Endothelial cell of umbilical vein (primary cell): ENCODE data around the gene KPTN. TPM values are rescaled to one million over a fixed set of nuclear protein-coding genes. Genes with fewer than 3 reads are reported as not detected.

ENCODE experiments used
- BruUV-seq: library from RNA; stranded (reverse); fragments of 400-500 nt; replicated peaks from 2 replicates; lab custom pipeline; 2021; lab: Mats Ljungman, UMichigan
- CTCF ChIA-PET: fragments of 300-600, 350-600 bp; sonication (Branson Sonifier 250); formaldehyde crosslinking; loops from one replicate; lab custom pipeline; 2021; ENCODE audit warnings: antibody characterized with exemption, inconsistent platforms; lab: Charles Lee
- POLR2A ChIA-PET: fragments of 300-600, 350-600 bp; sonication (Branson Sonifier 250); formaldehyde crosslinking; loops from one replicate; lab custom pipeline; 2021; ENCODE audit warnings: antibody characterized with exemption, inconsistent platforms; lab: Charles Lee
- DNase-seq: peaks from one replicate; pipeline ENCODE4 v3.0.0-alpha.2; 2011; ENCODE audit warnings: low read depth, low spot score
- FAIRE-seq: peaks from 2 replicates; lab custom pipeline; 2011; peaks lifted over from hg19 to GRCh38; lab: Jason Lieb, UNC
- H2AFZ ChIP-seq: 2 replicates; pipeline ENCODE4 v1.6.0; 2012; ENCODE audit warnings: low read depth, low read length, control low read depth, inconsistent platforms
- H3K27ac ChIP-seq: 2 replicates; pipeline ENCODE4 v1.5.1; 2011; ENCODE audit warnings: low read depth, mild to moderate bottlenecking, control low read depth, low read length, moderate library complexity; ENCODE audit not compliant: insufficient read depth
- H3K27me3 ChIP-seq, 2 experiments: 2 replicates each; pipeline versions ENCODE4 v1.6.0 to v1.6.1; 2011; ENCODE audit warnings: low read length in 2 of 2, mixed read lengths in 1 of 2; ENCODE audit not compliant: control insufficient read depth in 2 of 2, insufficient read depth in 2 of 2
- H3K36me3 ChIP-seq, 2 experiments: 2 replicates in 1 of 2; 3 replicates in 1 of 2; pipeline ENCODE4 v1.5.1; 2011; ENCODE audit warnings: low read length in 2 of 2, mild to moderate bottlenecking in 1 of 2, moderate library complexity in 1 of 2; ENCODE audit not compliant: control insufficient read depth in 2 of 2, insufficient read depth in 2 of 2; ENCODE audit errors: extremely low read depth in 1 of 2
- H3K4me1 ChIP-seq: 3 replicates; pipeline ENCODE4 v1.5.1; 2011; ENCODE audit warnings: mild to moderate bottlenecking, low read length; ENCODE audit not compliant: control insufficient read depth, insufficient read depth; ENCODE audit errors: extremely low read depth
- H3K4me2 ChIP-seq: 2 replicates; pipeline ENCODE4 v1.6.1; 2011; ENCODE audit warnings: low read length, control low read depth, mixed read lengths; ENCODE audit not compliant: insufficient read depth
- H3K4me3 ChIP-seq, 3 experiments: fragments of 200-600 bp in 1 of 3; sonication (generic), shearing (Covaris generic) in 1 of 3; replicated peaks in 1 of 3; 2 replicates each; pipeline ENCODE4 v1.5.1; 2011 to 2016; ENCODE audit warnings: control low read depth in 3 of 3, low read length in 3 of 3, mild to moderate bottlenecking in 2 of 3, inconsistent platforms in 1 of 3, low read depth in 1 of 3, moderate library complexity in 1 of 3; ENCODE audit not compliant: insufficient read depth in 1 of 3
- H3K79me2 ChIP-seq: 2 replicates; pipeline ENCODE4 v1.6.0; 2012; ENCODE audit warnings: low read length, inconsistent platforms; ENCODE audit not compliant: control insufficient read depth, insufficient read depth
- H3K9ac ChIP-seq: replicated peaks from 2 replicates; pipeline ENCODE3; 2011; ENCODE audit warnings: low read length, control low read depth; ENCODE audit not compliant: insufficient read depth; ENCODE audit errors: extremely low read depth
- H3K9me1 ChIP-seq: replicated peaks from 3 replicates; pipeline ENCODE4 v1.6.0; 2011; ENCODE audit warnings: mild to moderate bottlenecking, low read length; ENCODE audit not compliant: control insufficient read depth, insufficient read depth; ENCODE audit errors: extremely low read depth
- H3K9me3 ChIP-seq: replicated peaks from 2 replicates; pipeline ENCODE4 v1.5.1; 2012; ENCODE audit warnings: low read length, inconsistent platforms; ENCODE audit not compliant: control insufficient read depth, insufficient read depth
- H4K20me1 ChIP-seq: replicated peaks from 2 replicates; pipeline ENCODE3; 2011; ENCODE audit warnings: mild to moderate bottlenecking, low read length; ENCODE audit not compliant: control insufficient read depth, insufficient read depth; ENCODE audit errors: extremely low read depth
- EZH2 ChIP-seq: IDR thresholded peaks from 2 replicates; pipeline ENCODE4 v1.6.1; 2012; ENCODE audit warnings: borderline replicate concordance, low read depth, mild to moderate bottlenecking, moderate library complexity, low read length, inconsistent platforms; ENCODE audit not compliant: severe bottlenecking
- FOS ChIP-seq: IDR thresholded peaks from 2 replicates; pipeline ENCODE4 v1.6.1; 2011; ENCODE audit warnings: mild to moderate bottlenecking, low read length, moderate library complexity, borderline replicate concordance; ENCODE audit not compliant: insufficient read depth
- GATA2 ChIP-seq: IDR thresholded peaks from 2 replicates; pipeline ENCODE4 v1.7.0; 2011; ENCODE audit warnings: low read depth, mild to moderate bottlenecking, moderate library complexity, mixed read lengths, low read length; ENCODE audit not compliant: insufficient read length, insufficient read depth
- JUN ChIP-seq: IDR thresholded peaks from 2 replicates; pipeline ENCODE4 v1.6.1; 2011; ENCODE audit warnings: borderline replicate concordance, low read depth; ENCODE audit not compliant: insufficient read length, insufficient read depth
- MYC ChIP-seq: IDR thresholded peaks from one replicate; pipeline ENCODE4 v1.6.1; 2011; ENCODE audit warnings: mild to moderate bottlenecking, low read depth, low read length
- POLR2A ChIP-seq: IDR thresholded peaks from 2 replicates; pipeline ENCODE4 v1.6.1; 2012; ENCODE audit warnings: low read depth, mild to moderate bottlenecking, control low read depth, low read length
- POLR2AphosphoS5 ChIP-seq: IDR thresholded peaks from 2 replicates; pipeline ENCODE4 v1.6.1; 2012; ENCODE audit warnings: low read depth, mild to moderate bottlenecking, control low read depth, low read length, moderate library complexity; ENCODE audit not compliant: insufficient read depth
- dilution Hi-C: fragments of 300-500 bp; cut with MboI; formaldehyde crosslinking; loops from one replicate; pipeline ENCODE4 v1.15.0; 2019; ENCODE audit warnings: low sequenced_read_pairs; ENCODE audit not compliant: extremely low pct_ligation_motif_present
- intact Hi-C: fragments of 100-400 bp; cut with micrococcal nuclease; formaldehyde crosslinking; loops from one replicate; pipeline ENCODE4 v1.10.0; 2022
- polyA plus RNA-seq, 4 experiments: library from polyadenylated mRNA; depleted of rRNA in 3 of 4; stranded (reverse) in 3 of 4; unstranded in 1 of 4; fragments of >200 nt; gene quantifications; 2 replicates each; pipeline versions ENCODE4 v1.2.1 to v1.2.3, GENCODE V29; 2011 to 2012; ENCODE audit warnings: missing spikeins in 1 of 4
- total RNA-seq: library from RNA; stranded (reverse); gene quantifications from 2 replicates; pipeline ENCODE4 v1.2.3, GENCODE V29; 2021
- TF ChIP-seq, protein P1 (sequence below), 2 donors: IDR thresholded peaks; 1 replicate in 1 of 2; 2 replicates in 1 of 2; pipeline ENCODE4 v1.5.1; 2011; ENCODE audit warnings: low read length in 2 of 2, mild to moderate bottlenecking in 2 of 2, moderate library complexity in 2 of 2, control low read depth in 1 of 2, inconsistent platforms in 1 of 2, low read depth in 1 of 2; ENCODE audit not compliant: insufficient read depth in 1 of 2; ENCODE audit errors: extremely low read depth in 1 of 2
- TF ChIP-seq, protein P2 (sequence below): IDR thresholded peaks from 2 replicates; pipeline ENCODE4 v1.6.1; 2011; ENCODE audit not compliant: insufficient read depth, insufficient read length

KPTN gene
- total and polyA plus RNA-seq, 2 donors (not counting 3 experiments of a cell fraction or from before 2014, with no cell fraction given) = 14.7 to 15.5 TPM

- H3K4me2 ChIP-seq = no peak overlapping the region
- no peak overlapping the region for H2AFZ ChIP-seq
- no peaks in the 10 kb centered on the region for H3K79me2 ChIP-seq
- DNase-seq (no peak), FAIRE-seq (no peak)
- H3K9me3 ChIP-seq = no peaks in the 10 kb centered on the region
- no peaks in the 10 kb centered on the region for H3K4me1 ChIP-seq
- ChIA-PET CTCF (interaction anchor here (1.3 kb wide), 1 partner anchor 14 kb away, joined by 7 read pairs; the partner anchor contains the start of gene KPTN), POLR2A (no interaction called here)
- H3K9ac ChIP-seq = no peak overlapping the region
- no peaks in the 10 kb centered on the region for H3K27me3 ChIP-seq
- no peak for TF ChIP-seq POLR2AphosphoS5
- no peak overlapping the region for H3K27ac ChIP-seq
- H4K20me1 ChIP-seq = no peaks in the 10 kb centered on the region
- no TSS peak for BruUV-seq
- no peaks in the 10 kb centered on the region for H3K9me1 ChIP-seq
- no peak overlapping the region for H3K4me3 ChIP-seq
- dilution Hi-C loops (no loop called here), intact Hi-C loops (no loop called here)
- H3K36me3 ChIP-seq = peaks cover 3 to 39% of the 10 kb centered on the region in 2 experiments
Measured at GRCh38 chr19:47497821-47498520, 14.0 kb upstream of the KPTN start.

GRCh38 chr19:47497050-47497766 is 13.2 kb upstream of the KPTN start:
- Histone ChIP-seq H3K9ac (no peak overlapping the region), H3K27ac (no peak overlapping the region), H3K36me3 (peaks cover 3 to 44% of the 10 kb centered on the region in 2 experiments), H3K9me3 (no peaks in the 10 kb centered on the region), H3K79me2 (no peaks in the 10 kb centered on the region), H3K4me3 (no peak overlapping the region), H3K4me2 (no peak overlapping the region), H3K27me3 (no peaks in the 10 kb centered on the region), H3K4me1 (no peaks in the 10 kb centered on the region), H3K9me1 (no peaks in the 10 kb centered on the region), H2AFZ (no peak overlapping the region), H4K20me1 (no peaks in the 10 kb centered on the region)
- dilution Hi-C loops = no loop called here
- TF ChIP-seq FOS (no peak), POLR2A (no peak), MYC (no peak), POLR2AphosphoS5 (no peak), EZH2 (no peak), GATA2 (no peak), JUN (no peak)
- TF ChIP-seq, protein P1, sequence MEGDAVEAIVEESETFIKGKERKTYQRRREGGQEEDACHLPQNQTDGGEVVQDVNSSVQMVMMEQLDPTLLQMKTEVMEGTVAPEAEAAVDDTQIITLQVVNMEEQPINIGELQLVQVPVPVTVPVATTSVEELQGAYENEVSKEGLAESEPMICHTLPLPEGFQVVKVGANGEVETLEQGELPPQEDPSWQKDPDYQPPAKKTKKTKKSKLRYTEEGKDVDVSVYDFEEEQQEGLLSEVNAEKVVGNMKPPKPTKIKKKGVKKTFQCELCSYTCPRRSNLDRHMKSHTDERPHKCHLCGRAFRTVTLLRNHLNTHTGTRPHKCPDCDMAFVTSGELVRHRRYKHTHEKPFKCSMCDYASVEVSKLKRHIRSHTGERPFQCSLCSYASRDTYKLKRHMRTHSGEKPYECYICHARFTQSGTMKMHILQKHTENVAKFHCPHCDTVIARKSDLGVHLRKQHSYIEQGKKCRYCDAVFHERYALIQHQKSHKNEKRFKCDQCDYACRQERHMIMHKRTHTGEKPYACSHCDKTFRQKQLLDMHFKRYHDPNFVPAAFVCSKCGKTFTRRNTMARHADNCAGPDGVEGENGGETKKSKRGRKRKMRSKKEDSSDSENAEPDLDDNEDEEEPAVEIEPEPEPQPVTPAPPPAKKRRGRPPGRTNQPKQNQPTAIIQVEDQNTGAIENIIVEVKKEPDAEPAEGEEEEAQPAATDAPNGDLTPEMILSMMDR (IDR thresholded peaks at IDR 0.05; ENCODE audit: extremely low read depth in 1 of 2, insufficient read depth in 1 of 2, low read depth in 1 of 2, low read length in 2 of 2) = no peak
- TF ChIP-seq, protein P2, sequence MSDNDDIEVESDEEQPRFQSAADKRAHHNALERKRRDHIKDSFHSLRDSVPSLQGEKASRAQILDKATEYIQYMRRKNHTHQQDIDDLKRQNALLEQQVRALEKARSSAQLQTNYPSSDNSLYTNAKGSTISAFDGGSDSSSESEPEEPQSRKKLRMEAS = no peak
- ChIA-PET POLR2A (no interaction called here), CTCF (interaction anchor here (0.8 kb wide), 1 partner anchor 18 kb away, joined by 4 read pairs; no protein-coding TSS in a partner anchor)
- FAIRE-seq = no peak
- intact Hi-C loops = no loop called here
- no TSS peak for BruUV-seq
- DNase-seq = no peak
